Motor neuron (in vitro differentiated cells): ENCODE data around the gene KIF4A. TPM values are rescaled to one million over a fixed set of nuclear protein-coding genes. Genes with fewer than 3 reads are reported as not detected.

ENCODE experiments used
- total RNA-seq, 8 experiments: library from RNA; unstranded; fragments of 300-600 nt; gene quantifications; 2 replicates each; pipeline versions ENCODE4 v1.2.3 to v1.2.4, GENCODE V29; 2022

The KIF4A gene
- total RNA-seq, 8 experiments from 2014 or later: 0.10 to 32.1 (median 1.9) TPM

Other genes starting within 250 kb of the KIF4A start
- gene AWAT2, start 240.2 kb upstream of the KIF4A start, total RNA-seq: under 1 TPM in 3 of 8 experiments, not detected in 5; 0.05 to 0.77 (median 0.14) TPM
- gene OTUD6A, start 227.6 kb upstream of the KIF4A start, total RNA-seq: under 1 TPM in 2 of 8 experiments, not detected in 6; 0.22 to 0.24 TPM
- 10 to 100 TPM; 41.1 to 94.4 (median 57.1) TPM for gene IGBP1, start 156.7 kb upstream of the KIF4A start, total RNA-seq
- under 1 TPM in 1 of 8 experiments, not detected in 7; 0.24 TPM for gene DGAT2L6, start 112.6 kb upstream of the KIF4A start, total RNA-seq
- gene AWAT1, start 55.4 kb upstream of the KIF4A start, total RNA-seq: not detected
- 1 to 10 TPM in 1 of 8 experiments, under 1 TPM in 5, not detected in 2; 0.11 to 1.2 (median 0.26) TPM for gene P2RY4, start 29.9 kb upstream of the KIF4A start, total RNA-seq
- 1 to 10 TPM in 2 of 8 experiments, under 1 TPM in 1, not detected in 5; 1.00 to 2.7 (median 1.1) TPM for gene ARR3, start 21.8 kb upstream of the KIF4A start, total RNA-seq
- gene RAB41, start 7.9 kb upstream of the KIF4A start, total RNA-seq: 1 to 10 TPM in 1 of 8 experiments, under 1 TPM in 4, not detected in 3; 0.18 to 1.4 (median 0.47) TPM
- gene PDZD11, start 177 bp upstream of the KIF4A start, total RNA-seq: 10 to 100 TPM; 46.9 to 87.1 (median 54.9) TPM
- gene GDPD2, start 133.2 kb downstream of the KIF4A start, total RNA-seq: 10 to 100 TPM in 1 of 8 experiments, 1 to 10 TPM in 4, under 1 TPM in 2, not detected in 1; 0.15 to 37.9 (median 5.8) TPM
- 10 to 100 TPM in 5 of 8 experiments, 1 to 10 TPM in 2, under 1 TPM in 1; 0.61 to 28.7 (median 16.4) TPM for gene DLG3, start 154.7 kb downstream of the KIF4A start, total RNA-seq